Body of pancreas (tissue), 4 donors: Measurements from ENCODE around the gene THUMPD1. TPM values are rescaled to one million over a fixed set of nuclear protein-coding genes. Genes with fewer than 3 reads are reported as not detected.
"Not testable (repeated sequence)": the region's sequence is repeated elsewhere in the genome, so short reads cannot be mapped to it uniquely, and the experiment has no call there.

Experiments used
- ATAC-seq: fragments of 150-250 bp; one replicate; pipeline ENCODE4 v1.9.1; 2016
- DNase-seq, 4 donors: peaks; one replicate each; pipeline ENCODE4 v3.0.0-alpha.2; 2019
- H3K27ac ChIP-seq, 4 donors: fragments of 200-600 bp; sonication (generic); 1 replicate in 3 of 4; 2 replicates in 1 of 4; pipeline versions ENCODE4 v1.5.1 to v1.6.1; 2016 to 2019; ENCODE audit warnings: mild to moderate bottlenecking in 1 of 4, mixed read lengths in 1 of 4, moderate library complexity in 1 of 4
- H3K27me3 ChIP-seq, 2 donors: fragments of 200-600 bp; sonication (generic); one replicate each; pipeline ENCODE4 v1.6.0; 2016; ENCODE audit warnings: mild to moderate bottlenecking in 1 of 2
- H3K36me3 ChIP-seq, 2 donors: fragments of 200-600 bp; sonication (generic); replicated peaks in 1 of 2; 2 replicates each; pipeline ENCODE4 v1.5.1; 2016; ENCODE audit warnings: low read depth in 2 of 2; ENCODE audit not compliant: insufficient read depth in 1 of 2
- H3K4me1 ChIP-seq: fragments of 200-600 bp; sonication (generic); one replicate; pipeline ENCODE4 v1.6.0; 2016
- H3K4me3 ChIP-seq, 2 donors: fragments of 200-600 bp; sonication (generic); 1 replicate in 1 of 2; 2 replicates in 1 of 2; pipeline ENCODE4 v1.5.1; 2016 to 2019
- H3K9me3 ChIP-seq, 3 donors: fragments of 200-600 bp; sonication (generic); 1 replicate in 2 of 3; 2 replicates in 1 of 3; pipeline ENCODE4 v1.5.1; 2016
- POLR2A ChIP-seq, 3 donors: fragments of 450-650 bp; IDR thresholded peaks; one replicate each; pipeline ENCODE4 v1.6.1; 2016; ENCODE audit warnings: antibody characterized with exemption in 3 of 3, mild to moderate bottlenecking in 2 of 3
- WGBS, 2 donors: methylation state at CpG; one replicate each; pipeline ENCODE4 v1.1.5; 2017; 5-methylcytosine and 5-hydroxymethylcytosine counted together
- intact Hi-C: fragments of 100-400 bp; cut with DNase I; formaldehyde crosslinking; loops from one replicate; pipeline ENCODE4 v1.15.1; 2023
- total RNA-seq, 2 donors: library from RNA; depleted of rRNA; stranded (reverse); fragments of >200 nt; gene quantifications; one replicate each; pipeline ENCODE4 v1.1.0, GENCODE V29; 2016
- TF ChIP-seq, protein P1 (sequence below), 7 experiments: fragments of 450-650 bp in 4 of 7; fragments of 200-600 bp in 3 of 7; sonication (generic) in 3 of 7; IDR thresholded peaks; one replicate each; pipeline ENCODE4 v1.5.1; 2016 to 2019; ENCODE audit warnings: antibody characterized with exemption in 7 of 7

Gene THUMPD1
- total RNA-seq, 2 donors from 2014 or later, result 25.1 to 34.8 TPM

DNA sequence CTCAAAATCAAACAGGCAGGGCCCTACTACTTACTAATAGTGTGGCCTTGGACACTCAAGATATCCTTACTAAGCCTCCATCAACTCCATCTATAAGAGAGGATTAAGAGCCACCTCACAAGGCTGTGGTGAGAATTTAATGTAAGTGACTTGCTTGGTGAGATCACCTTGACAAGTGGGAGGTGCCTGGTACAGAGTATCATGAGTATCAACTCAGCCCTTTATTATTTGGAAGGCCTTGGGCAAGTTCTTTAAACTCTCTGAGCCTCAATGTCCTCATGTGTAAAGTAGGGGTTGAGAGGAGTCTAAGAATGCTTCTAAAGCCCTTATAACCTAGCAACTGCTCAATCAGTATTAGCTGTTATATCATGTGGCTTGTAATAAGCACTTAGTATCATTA is 15.0 kb downstream of the THUMPD1 start:
- H3K36me3 ChIP-seq, result peaks cover 0 to 2% of the 10 kb centered on the region in 2 donors
- H3K4me3 ChIP-seq, result no peak overlapping the region
- no peaks in the 10 kb centered on the region for H3K4me1 ChIP-seq
- no peaks in the 10 kb centered on the region for H3K27me3 ChIP-seq
- TF ChIP-seq, protein P1, sequence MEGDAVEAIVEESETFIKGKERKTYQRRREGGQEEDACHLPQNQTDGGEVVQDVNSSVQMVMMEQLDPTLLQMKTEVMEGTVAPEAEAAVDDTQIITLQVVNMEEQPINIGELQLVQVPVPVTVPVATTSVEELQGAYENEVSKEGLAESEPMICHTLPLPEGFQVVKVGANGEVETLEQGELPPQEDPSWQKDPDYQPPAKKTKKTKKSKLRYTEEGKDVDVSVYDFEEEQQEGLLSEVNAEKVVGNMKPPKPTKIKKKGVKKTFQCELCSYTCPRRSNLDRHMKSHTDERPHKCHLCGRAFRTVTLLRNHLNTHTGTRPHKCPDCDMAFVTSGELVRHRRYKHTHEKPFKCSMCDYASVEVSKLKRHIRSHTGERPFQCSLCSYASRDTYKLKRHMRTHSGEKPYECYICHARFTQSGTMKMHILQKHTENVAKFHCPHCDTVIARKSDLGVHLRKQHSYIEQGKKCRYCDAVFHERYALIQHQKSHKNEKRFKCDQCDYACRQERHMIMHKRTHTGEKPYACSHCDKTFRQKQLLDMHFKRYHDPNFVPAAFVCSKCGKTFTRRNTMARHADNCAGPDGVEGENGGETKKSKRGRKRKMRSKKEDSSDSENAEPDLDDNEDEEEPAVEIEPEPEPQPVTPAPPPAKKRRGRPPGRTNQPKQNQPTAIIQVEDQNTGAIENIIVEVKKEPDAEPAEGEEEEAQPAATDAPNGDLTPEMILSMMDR (IDR thresholded peaks at IDR 0.05), result no peak
- no peak for TF ChIP-seq POLR2A (IDR thresholded peaks at IDR 0.05)
- no peak for DNase-seq
- ATAC-seq, result no peak
- no peak overlapping the region for H3K27ac ChIP-seq
- H3K9me3 ChIP-seq, result no peaks in the 10 kb centered on the region
- intact Hi-C loops, result no loop called here

DNA sequence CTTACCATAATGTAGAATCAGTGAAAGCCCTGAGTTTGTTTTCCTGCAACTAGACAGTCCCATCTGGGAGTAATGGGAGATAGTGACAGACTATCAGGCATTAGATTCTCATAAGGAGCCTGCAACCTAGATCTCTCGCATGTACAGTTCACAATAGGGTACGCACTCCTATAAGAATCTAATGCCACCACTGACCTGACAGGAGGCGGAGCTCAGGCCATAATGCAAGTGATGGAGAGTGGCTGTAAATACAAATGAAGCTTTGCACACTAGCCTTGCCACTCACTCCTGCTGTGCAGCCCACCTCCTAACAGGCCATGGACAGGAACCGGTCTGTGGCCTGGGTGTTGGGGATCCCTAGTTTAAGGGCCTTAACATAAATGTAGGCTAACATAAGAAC is 21.4 kb downstream of the THUMPD1 start:
- ATAC-seq, result no peak
- intact Hi-C loops, result no loop called here
- TF ChIP-seq POLR2A (IDR thresholded peaks at IDR 0.05), result no peak
- Histone ChIP-seq H3K36me3 (no peaks in the 10 kb centered on the region), H3K27ac (no peak overlapping the region), H3K4me3 (no peak overlapping the region), H3K4me1 (no peaks in the 10 kb centered on the region), H3K27me3 (no peaks in the 10 kb centered on the region), H3K9me3 (no peaks in the 10 kb centered on the region)
- DNase-seq, result no peak
- 92 to 94% methylated on average over 4 of the region's 4 CpGs for WGBS, 2 donors

DNA sequence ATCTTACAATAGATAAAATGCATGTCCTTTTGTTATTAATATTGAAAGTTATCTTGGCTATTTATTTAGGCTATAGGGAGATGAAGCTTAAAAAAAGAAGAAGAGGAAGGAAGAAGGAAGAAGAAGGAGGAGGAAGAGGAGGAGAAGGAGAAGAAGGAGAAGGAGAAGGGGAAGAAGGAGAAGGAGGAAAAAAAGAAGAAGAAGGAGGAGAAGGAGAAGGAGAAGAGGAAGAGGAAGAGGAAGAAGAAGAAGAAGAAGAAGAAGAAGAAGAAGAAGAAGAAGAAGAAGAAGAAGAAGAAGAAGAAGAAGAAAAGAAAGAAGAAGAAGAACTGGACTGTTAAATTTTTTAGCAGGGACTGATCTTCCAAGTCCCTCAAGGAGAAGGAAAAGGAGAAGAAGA is 23.9 kb downstream of the THUMPD1 start:
- H3K4me1 ChIP-seq, H3K9me3 ChIP-seq, H3K36me3 ChIP-seq, H3K27ac ChIP-seq, H3K4me3 ChIP-seq, H3K27me3 ChIP-seq, DNase-seq, intact Hi-C loops, ATAC-seq: not testable (repeated sequence)

DNA sequence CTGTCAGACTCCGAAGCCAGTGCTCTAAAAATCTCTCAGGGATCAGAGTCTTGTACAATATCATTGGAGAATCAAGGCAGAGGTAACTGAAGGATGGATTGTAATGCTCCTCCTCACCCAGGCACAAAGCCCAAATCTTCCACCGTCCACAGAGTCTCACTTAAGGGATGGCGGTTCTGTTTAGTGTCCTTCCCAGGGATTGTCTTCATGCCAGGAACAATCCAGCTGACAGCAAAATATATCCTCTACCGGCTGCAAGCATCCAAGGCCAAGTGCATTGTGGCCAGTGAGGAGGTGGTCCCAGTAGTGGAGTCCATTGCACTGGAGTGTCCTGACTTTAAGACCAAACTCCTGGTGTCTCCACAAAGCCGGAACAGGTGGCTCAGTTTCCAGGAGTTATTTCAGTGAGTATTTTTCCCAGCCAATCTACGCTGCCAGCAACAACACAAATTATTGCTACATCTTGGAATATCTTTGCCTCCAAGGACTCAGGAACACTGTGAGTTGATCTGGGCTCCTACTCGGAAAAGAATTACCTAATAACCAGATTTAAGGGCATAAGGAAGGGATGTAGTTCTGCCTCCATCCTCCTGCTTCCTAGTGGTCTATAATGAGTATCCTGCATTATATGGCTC is 30.2 kb downstream of the THUMPD1 start:
- WGBS, 2 donors, result 53 to 70% methylated on average over 5 to 7 of the region's 7 CpGs
- Histone ChIP-seq H3K27ac (no peak overlapping the region), H3K9me3 (no peaks in the 10 kb centered on the region), H3K4me1 (peaks cover 15% of the 10 kb centered on the region), H3K36me3 (no peaks in the 10 kb centered on the region), H3K4me3 (no peak overlapping the region), H3K27me3 (peaks cover 0 to 5% of the 10 kb centered on the region in 2 donors)
- DNase-seq, result no peak
- ATAC-seq, result no peak
- intact Hi-C loops, result no loop called here
- no peak for TF ChIP-seq POLR2A (IDR thresholded peaks at IDR 0.05)
- TF ChIP-seq, protein P1 (IDR thresholded peaks at IDR 0.05), result no peak

DNA sequence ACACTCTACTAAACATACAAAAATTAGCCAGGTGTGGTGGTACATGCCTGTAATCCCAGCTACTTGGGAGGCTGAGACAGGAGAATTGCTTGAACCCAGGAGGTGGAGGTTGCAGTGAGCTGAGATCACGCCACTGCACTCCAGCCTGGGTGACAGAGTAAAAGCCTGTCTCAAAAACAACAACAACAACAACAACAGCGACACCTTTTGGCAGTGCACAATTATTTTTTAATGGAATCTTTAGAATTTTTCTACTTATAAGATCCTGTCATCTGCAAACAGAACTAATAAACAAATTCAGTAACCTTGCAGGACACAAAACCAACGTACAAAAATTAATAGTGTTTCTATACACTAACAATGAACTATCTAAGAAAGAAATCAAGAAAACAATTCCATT is 33.5 kb downstream of the THUMPD1 start:
- H3K36me3 ChIP-seq, ATAC-seq, H3K4me3 ChIP-seq, intact Hi-C loops, H3K9me3 ChIP-seq, H3K27me3 ChIP-seq: not testable (repeated sequence)
- Histone ChIP-seq H3K27ac (peak overlapping the region in 3 of 4 donors; percentile 31 to 60 (median 43)), H3K4me1 (peaks cover 24% of the 10 kb centered on the region)
- 27 to 31% methylated on average over 3 of the region's 3 CpGs for WGBS, 2 donors
- peak in 3 of 4 donors; percentile 13 to 26 (median 15) for DNase-seq
- TF ChIP-seq, protein P1 (IDR thresholded peaks at IDR 0.05), result peak in 6 of 7 experiments; percentile 23 to 45 (median 40)

DNA sequence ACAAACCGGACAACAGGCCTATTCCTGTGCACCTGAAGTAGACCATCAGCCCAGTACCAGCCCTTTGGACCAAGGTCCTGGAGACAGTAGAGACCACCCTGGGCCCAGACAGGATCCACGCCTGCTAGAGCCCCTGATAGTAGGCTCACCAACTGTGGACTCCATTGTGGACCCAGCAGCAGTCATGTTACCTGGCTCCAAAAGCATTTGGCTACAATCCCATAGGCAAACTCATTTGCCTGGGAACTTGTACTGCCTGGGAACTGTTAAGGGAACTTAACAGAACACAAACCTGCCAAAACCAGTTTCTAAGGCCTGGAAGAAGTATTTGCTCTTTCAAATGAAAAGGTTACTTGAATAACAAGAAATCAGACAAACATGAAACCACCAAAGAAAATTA is 34.2 kb downstream of the THUMPD1 start:
- 40 to 72% methylated on average over 1 to 2 of the region's 2 CpGs for WGBS, 2 donors
- H3K9me3 ChIP-seq, result no peaks in the 10 kb centered on the region
- no peaks in the 10 kb centered on the region for H3K36me3 ChIP-seq
- H3K27ac ChIP-seq, result peak overlapping the region in 3 of 4 donors; percentile 31 to 60 (median 43)
- no peak overlapping the region for H3K4me3 ChIP-seq
- TF ChIP-seq POLR2A (IDR thresholded peaks at IDR 0.05), result no peak
- TF ChIP-seq, protein P1 (IDR thresholded peaks at IDR 0.05), result no peak
- peaks cover 24% of the 10 kb centered on the region for H3K4me1 ChIP-seq
- DNase-seq (peak; percentile 26 to 54 (median 46)), ATAC-seq (peak; percentile 77)
- peaks cover 0 to 5% of the 10 kb centered on the region in 2 donors for H3K27me3 ChIP-seq
- intact Hi-C loops, result no loop called here

DNA sequence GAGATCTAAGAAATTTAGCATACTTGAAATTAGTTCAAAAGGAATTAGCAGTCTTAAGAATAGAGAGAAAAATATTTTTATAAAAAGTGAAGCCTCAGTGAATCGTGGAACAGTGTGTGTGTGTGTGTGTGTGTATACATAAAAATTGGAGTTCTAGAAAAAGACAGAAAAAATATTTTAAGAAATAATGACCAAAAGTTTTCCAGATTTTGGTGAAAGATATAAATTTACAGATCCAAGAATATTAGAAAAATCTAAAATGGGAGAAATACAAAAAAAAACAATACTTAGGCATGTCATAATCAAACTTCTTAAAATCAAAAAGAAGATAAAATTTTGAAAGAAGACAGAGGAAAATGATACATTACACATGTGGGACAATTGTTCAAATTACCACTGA is 35.6 kb downstream of the THUMPD1 start:
- peaks cover 24% of the 10 kb centered on the region for H3K4me1 ChIP-seq
- ATAC-seq, DNase-seq, H3K27ac ChIP-seq, H3K36me3 ChIP-seq, intact Hi-C loops, H3K9me3 ChIP-seq, H3K4me3 ChIP-seq, H3K27me3 ChIP-seq: not testable (repeated sequence)
- 88 to 95% methylated on average over 1 of the region's 1 CpG for WGBS, 2 donors
